CD4-positive, alpha-beta memory T cell (primary cell): ENCODE results near the gene ZRSR2. TPM values are rescaled to one million over a fixed set of nuclear protein-coding genes. Genes with fewer than 3 reads are reported as not detected.
A peak's percentile ranks its signal among the peaks of the same experiment; 100 is the strongest.

Source experiments
- CTCF ChIA-PET: fragments of 350-600 bp; sonication (Branson Sonifier 250); formaldehyde crosslinking; loops from one replicate; lab custom pipeline; 2021; ENCODE audit warnings: inconsistent platforms; ENCODE audit not compliant: partially characterized antibody; lab: Charles Lee
- POLR2A ChIA-PET: fragments of 350-600 bp; sonication (Branson Sonifier 250); formaldehyde crosslinking; loops from one replicate; lab custom pipeline; 2021; ENCODE audit not compliant: partially characterized antibody; lab: Charles Lee
- DNase-seq, 5 donors: peaks; one replicate each; pipeline versions ENCODE4 v3.0.0 to v3.0.0-alpha.2; 2020 to 2022; ENCODE audit warnings: mixed read lengths in 1 of 5
- H3K27ac ChIP-seq: one replicate; pipeline ENCODE4 v1.7.0; 2013; ENCODE audit warnings: low read depth, low read length
- H3K27me3 ChIP-seq: 2 replicates; pipeline ENCODE4 v1.7.0; 2013; ENCODE audit warnings: mild to moderate bottlenecking, low read length, moderate library complexity; ENCODE audit not compliant: insufficient read depth
- H3K36me3 ChIP-seq: 2 replicates; pipeline ENCODE4 v1.7.0; 2013; ENCODE audit warnings: mild to moderate bottlenecking, low read length, moderate library complexity; ENCODE audit not compliant: insufficient read depth
- H3K4me1 ChIP-seq: 2 replicates; pipeline ENCODE4 v1.7.0; 2013; ENCODE audit warnings: mild to moderate bottlenecking, low read length, moderate library complexity; ENCODE audit not compliant: insufficient read depth
- H3K4me3 ChIP-seq, 2 donors: one replicate each; pipeline ENCODE4 v1.7.0; 2013; ENCODE audit warnings: low read length in 2 of 2, mild to moderate bottlenecking in 1 of 2
- H3K9me3 ChIP-seq, 2 donors: one replicate each; pipeline ENCODE4 v1.7.0; 2013; ENCODE audit warnings: low read length in 2 of 2, control low read depth in 1 of 2; ENCODE audit not compliant: control insufficient read depth in 1 of 2
- H3K27ac Mint-ChIP-seq, 7 donors: one replicate each; pipeline ENCODE4 v1.8.0; 2020 to 2021; ENCODE audit warnings: mixed read lengths in 7 of 7, mild to moderate bottlenecking in 6 of 7, inconsistent platforms in 3 of 7, moderate library complexity in 3 of 7
- H3K27me3 Mint-ChIP-seq, 2 donors: one replicate each; pipeline ENCODE4 v1.8.0; 2020 to 2021; ENCODE audit warnings: mixed read lengths in 2 of 2
- H3K36me3 Mint-ChIP-seq, 2 donors: one replicate each; pipeline ENCODE4 v1.8.0; 2020 to 2021; ENCODE audit warnings: mixed read lengths in 2 of 2, inconsistent platforms in 1 of 2, mild to moderate bottlenecking in 1 of 2
- H3K4me1 Mint-ChIP-seq, 4 donors: one replicate each; pipeline ENCODE4 v1.8.0; 2020 to 2021; ENCODE audit warnings: mixed read lengths in 4 of 4, mild to moderate bottlenecking in 1 of 4
- H3K4me3 Mint-ChIP-seq, 8 donors: one replicate each; pipeline ENCODE4 v1.8.0; 2020 to 2021; ENCODE audit warnings: mixed read lengths in 8 of 8, mild to moderate bottlenecking in 7 of 8, moderate library complexity in 6 of 8, inconsistent platforms in 3 of 8
- H3K9me3 Mint-ChIP-seq, 8 donors: one replicate each; pipeline ENCODE4 v1.8.0; 2020 to 2021; ENCODE audit warnings: mixed read lengths in 8 of 8, mild to moderate bottlenecking in 5 of 8, inconsistent platforms in 3 of 8, moderate library complexity in 1 of 8
- intact Hi-C: fragments of 100-400 bp; cut with micrococcal nuclease; formaldehyde crosslinking; loops from one replicate; pipeline ENCODE4 v1.15.1; 2023
- polyA plus RNA-seq, 2 donors: library from polyadenylated mRNA; unstranded; fragments of 300-500 nt; fragmentation: Illumina TruSeq; gene quantifications; one replicate each; pipeline ENCODE4 v1.2.3, GENCODE V29; 2021
- total RNA-seq, 2 experiments: library from RNA; stranded (reverse); gene quantifications; one replicate each; pipeline ENCODE4 v1.2.3, GENCODE V29; 2021

Gene ZRSR2
- total and polyA plus RNA-seq, 4 experiments from 2014 or later, result 19.5 to 42.2 (median 30.4) TPM

DNA sequence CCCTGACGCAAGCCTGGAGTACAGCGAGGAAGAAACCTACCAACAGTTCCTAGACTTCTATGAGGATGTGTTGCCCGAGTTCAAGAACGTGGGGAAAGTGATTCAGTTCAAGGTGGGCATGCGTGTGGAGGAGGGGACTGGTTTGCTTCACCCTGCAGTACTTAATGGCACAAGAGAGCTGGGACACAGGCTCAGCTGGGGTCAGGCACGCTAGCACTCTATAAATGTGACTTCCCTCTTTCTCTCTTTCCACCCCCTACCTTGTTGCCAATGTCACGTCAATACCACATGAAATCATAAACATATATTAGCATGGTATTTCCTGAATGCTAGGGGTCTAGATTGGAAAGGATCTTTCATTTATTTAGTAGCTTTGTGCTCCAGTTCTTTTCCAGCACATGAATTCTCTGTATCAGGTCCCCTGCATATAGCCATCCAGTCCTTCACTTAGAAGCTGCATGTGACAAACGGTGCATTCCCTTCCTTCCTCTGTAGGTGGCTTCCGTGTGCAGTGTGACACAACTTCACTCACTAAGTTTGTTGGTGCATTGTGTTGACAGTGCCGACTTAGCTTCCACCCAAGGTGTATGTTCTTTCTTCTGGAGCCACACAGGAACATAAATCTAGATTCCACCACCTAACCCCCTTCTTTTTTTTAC lies 25.6 kb downstream of the ZRSR2 start:
- Mint-ChIP-seq H3K4me1 (peaks cover 22 to 36% (median 32%) of the 10 kb centered on the region in 4 donors), H3K36me3 (peaks cover 42 to 46% of the 10 kb centered on the region in 2 donors), H3K9me3 (peaks cover 0 to 2% (median 0%) of the 10 kb centered on the region in 8 donors), H3K27ac (peak overlapping the region; percentile 43 to 92 (median 89)), H3K4me3 (peak overlapping the region in 6 of 8 donors; percentile 52 to 73 (median 54)), H3K27me3 (no peaks in the 10 kb centered on the region)
- H3K27me3 ChIP-seq, result no peaks in the 10 kb centered on the region
- DNase-seq, result peak in 4 of 5 donors; percentile 16 to 26 (median 20)
- peaks cover 15% of the 10 kb centered on the region for H3K36me3 ChIP-seq
- intact Hi-C loops, result loop anchor here (1.0 kb wide), 1 partner anchor 55 kb away; no protein-coding TSS in a partner anchor
- no peak overlapping the region for H3K27ac ChIP-seq
- ChIA-PET CTCF (interaction anchor here (1.1 to 1.5 kb wide), 4 partner anchors 25 to 881 kb away, joined by 3 to 8 read pairs (median 4); partner anchors contain the start of gene ZRSR2), POLR2A (interaction anchor here (1.2 to 2.2 kb wide), 2 partner anchors 26 to 39 kb away, joined by 4 to 12 read pairs; partner anchors contain the start of genes AP1S2 and ZRSR2)
- H3K4me1 ChIP-seq, result peaks cover 33% of the 10 kb centered on the region
- H3K4me3 ChIP-seq, result no peak overlapping the region
- no peaks in the 10 kb centered on the region for H3K9me3 ChIP-seq

- Histone ChIP-seq H3K4me3 (no peak overlapping the region), H3K27me3 (no peaks in the 10 kb centered on the region), H3K27ac (no peak overlapping the region), H3K4me1 (peaks cover 33% of the 10 kb centered on the region), H3K9me3 (no peaks in the 10 kb centered on the region), H3K36me3 (peaks cover 16% of the 10 kb centered on the region)
- Mint-ChIP-seq H3K27me3 (no peaks in the 10 kb centered on the region), H3K27ac (peak overlapping the region in 6 of 7 donors; percentile 43 to 92 (median 89)), H3K4me1 (peaks cover 22 to 36% (median 32%) of the 10 kb centered on the region in 4 donors), H3K9me3 (peaks cover 0 to 2% (median 0%) of the 10 kb centered on the region in 8 donors), H3K4me3 (peak overlapping the region in 4 of 8 donors; percentile 52 to 73 (median 60)), H3K36me3 (peaks cover 46% of the 10 kb centered on the region in 2 donors)
- POLR2A ChIA-PET, result interaction anchor here (1.2 to 2.2 kb wide), 2 partner anchors 26 to 38 kb away, joined by 4 to 12 read pairs; partner anchors contain the start of genes AP1S2 and ZRSR2
- CTCF ChIA-PET, result interaction anchor here (1.4 to 1.5 kb wide), 2 partner anchors 39 to 880 kb away, joined by 3 to 4 read pairs; no protein-coding TSS in a partner anchor
- no peak for DNase-seq
- intact Hi-C loops, result loop anchor here (1.0 kb wide), 1 partner anchor 55 kb away; no protein-coding TSS in a partner anchor
Measured at GRCh38 chrX:15816438-15816809, 26.1 kb downstream of the ZRSR2 start.

DNA sequence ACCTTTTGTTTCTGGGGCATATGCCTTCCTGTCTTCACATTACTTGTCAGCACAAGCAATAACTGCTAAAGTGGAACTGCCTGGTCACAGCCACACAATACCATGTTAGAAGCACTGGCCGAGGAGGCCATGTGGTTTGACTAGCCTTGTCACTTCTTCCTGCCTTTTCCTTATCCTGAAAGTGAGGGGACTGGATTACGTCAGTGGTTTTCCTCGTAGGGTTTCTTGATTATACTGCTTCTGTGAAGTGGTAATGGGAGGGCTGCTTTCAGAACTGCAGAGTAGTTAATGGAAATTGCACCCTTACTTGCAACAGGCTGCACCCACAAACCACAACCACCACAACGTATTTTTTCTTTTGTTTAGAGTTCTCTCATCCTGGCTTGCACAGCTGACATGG lies 26.6 kb downstream of the ZRSR2 start:
- DNase-seq, result peak; percentile 54 to 69 (median 61)
- Mint-ChIP-seq H3K36me3 (peaks cover 45 to 49% of the 10 kb centered on the region in 2 donors), H3K27me3 (no peaks in the 10 kb centered on the region), H3K27ac (peak overlapping the region; percentile 75 to 93 (median 90)), H3K4me3 (peak overlapping the region in 7 of 8 donors; percentile 14 to 84 (median 73)), H3K4me1 (peaks cover 22 to 36% (median 32%) of the 10 kb centered on the region in 4 donors), H3K9me3 (peaks cover 0 to 2% (median 0%) of the 10 kb centered on the region in 8 donors)
- Histone ChIP-seq H3K27me3 (no peaks in the 10 kb centered on the region), H3K4me1 (peaks cover 33% of the 10 kb centered on the region), H3K4me3 (no peak overlapping the region), H3K27ac (peak overlapping the region; percentile 10), H3K36me3 (peaks cover 16% of the 10 kb centered on the region), H3K9me3 (no peaks in the 10 kb centered on the region)
- POLR2A ChIA-PET, result interaction anchor here (2.2 kb wide), 1 partner anchor 27 kb away, joined by 12 read pairs; the partner anchor contains the start of gene ZRSR2
- CTCF ChIA-PET, result no interaction called here
- intact Hi-C loops, result loop anchor here (1.0 kb wide), 1 partner anchor 56 kb away; no protein-coding TSS in a partner anchor

DNA sequence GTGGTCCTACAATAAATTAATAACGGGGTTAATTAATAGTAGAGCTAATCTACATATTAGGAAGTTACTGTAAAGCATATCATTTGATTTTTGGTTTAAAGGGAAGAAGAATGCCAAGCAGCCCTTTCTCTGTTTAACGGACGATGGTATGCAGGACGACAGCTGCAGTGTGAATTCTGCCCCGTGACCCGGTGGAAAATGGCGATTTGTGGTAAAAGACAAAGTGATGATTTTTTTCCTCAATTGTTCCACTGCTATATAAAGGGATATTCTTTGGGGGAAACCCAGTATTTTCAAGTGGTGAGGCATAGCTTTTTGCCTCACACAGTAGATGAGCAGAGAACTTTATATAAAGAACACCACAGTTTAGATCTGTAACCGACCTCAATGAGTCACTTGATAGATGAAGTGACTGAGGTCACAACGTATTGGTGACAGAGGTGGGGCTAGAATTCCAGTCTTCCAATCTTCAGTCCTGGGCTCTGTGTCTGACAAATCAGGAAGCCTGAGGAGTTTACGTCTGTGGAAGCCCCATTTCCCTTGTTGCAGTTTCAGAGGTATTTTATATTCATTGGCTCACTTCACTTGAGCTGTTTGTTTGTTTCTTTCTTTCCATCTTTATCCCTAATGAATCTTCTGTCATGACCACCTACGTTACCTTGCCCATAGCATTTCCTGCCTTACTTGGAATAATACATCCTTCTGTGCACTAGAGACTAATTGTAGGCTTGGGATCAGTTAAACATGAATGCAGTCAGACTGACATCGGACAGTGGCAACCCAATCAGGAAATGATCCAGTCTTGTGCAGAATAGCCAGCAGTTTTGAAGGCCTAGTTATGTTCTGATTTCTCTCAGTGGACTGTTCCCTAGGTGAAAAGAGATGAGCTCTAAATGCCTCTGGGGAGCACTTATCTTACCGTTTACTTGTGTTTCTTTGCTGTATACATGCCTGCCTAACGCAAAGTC lies 30.1 kb downstream of the ZRSR2 start:
- H3K27ac Mint-ChIP-seq, result peak overlapping the region in 6 of 7 donors; percentile 5 to 60 (median 45)
- ChIA-PET CTCF (no interaction called here), POLR2A (no interaction called here)
- peaks cover 10% of the 10 kb centered on the region for H3K36me3 ChIP-seq
- H3K4me3 Mint-ChIP-seq, result no peak overlapping the region
- peaks cover 23% of the 10 kb centered on the region for H3K4me1 ChIP-seq
- no peaks in the 10 kb centered on the region for H3K27me3 Mint-ChIP-seq
- H3K4me1 Mint-ChIP-seq, result peaks cover 15 to 24% (median 20%) of the 10 kb centered on the region in 4 donors
- no peak overlapping the region for H3K27ac ChIP-seq
- H3K4me3 ChIP-seq, result no peak overlapping the region
- H3K9me3 Mint-ChIP-seq, result peaks cover 0 to 2% (median 0%) of the 10 kb centered on the region in 8 donors
- intact Hi-C loops, result no loop called here
- peaks cover 44 to 48% of the 10 kb centered on the region in 2 donors for H3K36me3 Mint-ChIP-seq
- H3K27me3 ChIP-seq, result no peaks in the 10 kb centered on the region
- DNase-seq, result no peak
- H3K9me3 ChIP-seq, result no peaks in the 10 kb centered on the region

- H3K4me1 Mint-ChIP-seq, result peaks cover 0 to 7% (median 2%) of the 10 kb centered on the region in 4 donors
- H3K4me3 ChIP-seq, result no peak overlapping the region
- H3K27me3 Mint-ChIP-seq, result no peaks in the 10 kb centered on the region
- no peaks in the 10 kb centered on the region for H3K27me3 ChIP-seq
- POLR2A ChIA-PET, result no interaction called here
- peaks cover 41 to 49% of the 10 kb centered on the region in 2 donors for H3K36me3 Mint-ChIP-seq
- peaks cover 10% of the 10 kb centered on the region for H3K36me3 ChIP-seq
- CTCF ChIA-PET, result no interaction called here
- no peaks in the 10 kb centered on the region for H3K4me1 ChIP-seq
- DNase-seq, result no peak
- H3K27ac Mint-ChIP-seq, result peak overlapping the region in 1 of 7 donors; percentile 52
- no peak overlapping the region for H3K4me3 Mint-ChIP-seq
- intact Hi-C loops, result no loop called here
- H3K9me3 Mint-ChIP-seq, result no peaks in the 10 kb centered on the region
- no peaks in the 10 kb centered on the region for H3K9me3 ChIP-seq
- H3K27ac ChIP-seq, result no peak overlapping the region
Measured at GRCh38 chrX:15822922-15823321, 32.6 kb downstream of the ZRSR2 start.

GRCh38 chrX:15825936-15826335 lies 35.7 kb downstream of the ZRSR2 start:
- H3K27ac ChIP-seq, result no peak overlapping the region
- Mint-ChIP-seq H3K4me3 (no peak overlapping the region), H3K9me3 (no peaks in the 10 kb centered on the region), H3K4me1 (peaks cover 0 to 6% (median 0%) of the 10 kb centered on the region in 4 donors), H3K36me3 (peaks cover 41% of the 10 kb centered on the region in 2 donors), H3K27me3 (no peaks in the 10 kb centered on the region), H3K27ac (no peak overlapping the region)
- H3K9me3 ChIP-seq, result no peaks in the 10 kb centered on the region
- peaks cover 1% of the 10 kb centered on the region for H3K36me3 ChIP-seq
- no peak overlapping the region for H3K4me3 ChIP-seq
- CTCF ChIA-PET, result no interaction called here
- DNase-seq, result no peak
- H3K27me3 ChIP-seq, result no peaks in the 10 kb centered on the region
- H3K4me1 ChIP-seq, result no peaks in the 10 kb centered on the region
- intact Hi-C loops, result no loop called here
- POLR2A ChIA-PET, result no interaction called here
